ENCODE measurements around the gene NAV2. TPM values are rescaled to one million over a fixed set of nuclear protein-coding genes. Genes with fewer than 3 reads are reported as not detected.

The NAV2 gene
- total RNA-seq, 1 experiment from 2014 or later, result 46.3 TPM

DNA sequence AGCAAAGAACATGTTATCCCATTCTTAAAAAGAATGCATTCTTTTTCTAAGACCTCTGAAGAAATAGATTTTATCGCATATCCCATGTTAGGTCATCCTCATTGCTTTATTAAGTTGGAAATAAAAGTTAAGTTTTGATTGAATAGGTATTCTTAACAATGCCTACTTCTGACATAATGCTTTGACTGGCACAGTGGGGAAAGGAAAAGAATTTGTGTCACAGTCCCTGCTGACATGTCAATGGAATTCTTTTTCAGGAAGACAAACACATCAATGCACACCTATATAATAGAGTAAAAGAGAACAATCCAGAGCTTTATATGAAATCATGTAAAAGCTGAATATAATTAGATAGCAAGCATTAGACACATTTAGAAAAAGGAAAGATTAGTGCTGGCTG lies 341.9 kb downstream of the NAV2 start:
- Histone ChIP-seq H3K23me2 (ENCODE audit: insufficient read length, low read depth, low read length, poor library complexity, severe bottlenecking) (no peaks in the 10 kb centered on the region), H3K4ac (ENCODE audit: low read depth, low read length) (no peak overlapping the region), H3K9ac (ENCODE audit: extremely low read depth, insufficient read length, low read length) (no peak overlapping the region), H4K20me1 (ENCODE audit: control insufficient read depth, insufficient read depth, insufficient read length) (no peaks in the 10 kb centered on the region), H3K27me3 (ENCODE audit: insufficient read depth, low read length) (no peaks in the 10 kb centered on the region), H3K18ac (ENCODE audit: insufficient read length, low read depth, low read length) (no peak overlapping the region), H4K5ac (ENCODE audit: insufficient read length, low read depth, low read length) (no peak overlapping the region), H3K79me1 (ENCODE audit: insufficient read depth, low read depth, low read length, poor library complexity, severe bottlenecking) (no peaks in the 10 kb centered on the region), H2AFZ (ENCODE audit: low read length) (no peak overlapping the region), H3K4me1 (ENCODE audit: insufficient read depth, low read length) (peaks cover 16% of the 10 kb centered on the region; the same call in 1 of the 2 replicates), H3K79me2 (ENCODE audit: insufficient read depth, low read length) (no peaks in the 10 kb centered on the region), H3K4me2 (ENCODE audit: insufficient read depth, insufficient read length, low read length) (no peak overlapping the region), H3K9me3 (ENCODE audit: control insufficient read depth, low read depth, low read length) (no peaks in the 10 kb centered on the region), H3K23ac (ENCODE audit: insufficient read length, low read depth, low read length) (no peak overlapping the region), H2BK5ac (ENCODE audit: insufficient read length, low read length) (no peak overlapping the region), H2BK15ac (ENCODE audit: low read depth, low read length) (no peak overlapping the region), H3K56ac (ENCODE audit: insufficient read length, low read depth, low read length) (no peak overlapping the region), H3T11ph (ENCODE audit: low read length) (no peak overlapping the region), H2AK5ac (ENCODE audit: insufficient read length, low read length) (no peak overlapping the region), H2BK20ac (ENCODE audit: low read depth, low read length, poor library complexity, severe bottlenecking) (no peak overlapping the region), H4K91ac (ENCODE audit: insufficient read length, low read depth, low read length) (no peak overlapping the region), H3K27ac (ENCODE audit: insufficient read length, low read depth, low read length) (no peak overlapping the region), H3K14ac (ENCODE audit: insufficient read depth, low read length) (no peak overlapping the region), H2BK120ac (ENCODE audit: low read depth, low read length, poor library complexity, severe bottlenecking) (no peak overlapping the region), H2BK12ac (ENCODE audit: insufficient read length, low read depth, low read length) (no peak overlapping the region), H4K8ac (replicated peaks; ENCODE audit: insufficient read length, low read depth, low read length) (no peak overlapping the region)
- WGBS (ENCODE audit: extremely low coverage, insufficient read length, low lambda C conversion rate), result no CpG with 5 or more reads among the region's 1 CpG
- TF ChIP-seq, protein P1, sequence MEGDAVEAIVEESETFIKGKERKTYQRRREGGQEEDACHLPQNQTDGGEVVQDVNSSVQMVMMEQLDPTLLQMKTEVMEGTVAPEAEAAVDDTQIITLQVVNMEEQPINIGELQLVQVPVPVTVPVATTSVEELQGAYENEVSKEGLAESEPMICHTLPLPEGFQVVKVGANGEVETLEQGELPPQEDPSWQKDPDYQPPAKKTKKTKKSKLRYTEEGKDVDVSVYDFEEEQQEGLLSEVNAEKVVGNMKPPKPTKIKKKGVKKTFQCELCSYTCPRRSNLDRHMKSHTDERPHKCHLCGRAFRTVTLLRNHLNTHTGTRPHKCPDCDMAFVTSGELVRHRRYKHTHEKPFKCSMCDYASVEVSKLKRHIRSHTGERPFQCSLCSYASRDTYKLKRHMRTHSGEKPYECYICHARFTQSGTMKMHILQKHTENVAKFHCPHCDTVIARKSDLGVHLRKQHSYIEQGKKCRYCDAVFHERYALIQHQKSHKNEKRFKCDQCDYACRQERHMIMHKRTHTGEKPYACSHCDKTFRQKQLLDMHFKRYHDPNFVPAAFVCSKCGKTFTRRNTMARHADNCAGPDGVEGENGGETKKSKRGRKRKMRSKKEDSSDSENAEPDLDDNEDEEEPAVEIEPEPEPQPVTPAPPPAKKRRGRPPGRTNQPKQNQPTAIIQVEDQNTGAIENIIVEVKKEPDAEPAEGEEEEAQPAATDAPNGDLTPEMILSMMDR (conservative IDR thresholded peaks at IDR 0.05), result no peak
- Mint-ChIP-seq H3K27ac (no peak overlapping the region; a peak in 1 of 7 replicates), H3K9me3 (no peaks in the 10 kb centered on the region), H3K4me3 (no peak overlapping the region), H3K4me1 (peaks cover 19 to 33% of the 10 kb centered on the region in 2 experiments), H3K27me3 (ENCODE audit: low read depth) (no peaks in the 10 kb centered on the region), H3K36me3 (ENCODE audit: insufficient read depth in 1 of 3, low read depth in 3 of 3) (peaks cover 43 to 73% (median 62%) of the 10 kb centered on the region in 3 experiments; a peak in 6 of 7 replicates)
- DNase-seq, result no peak
